Activated naive CD8-positive, alpha-beta T cell treated with anti-CD3 and anti-CD28 coated beads, Interleukin-2, amount 10 ng/mL, durations not matched to agents 7 days and 5 days (primary cell): ENCODE results near the gene BMP6. TPM values are rescaled to one million over a fixed set of nuclear protein-coding genes. Genes with fewer than 3 reads are reported as not detected.
"Not testable (repeated sequence)": the region's sequence is repeated elsewhere in the genome, so short reads cannot be mapped to it uniquely, and the experiment has no call there.

Experiments used
- ATAC-seq: fragments of 150-1000 bp; cut with Tn5 transposase; one replicate; pipeline ENCODE4 v1.10.0; 2021; ENCODE audit warnings: low read depth, moderate library complexity
- POLR2A ChIA-PET: fragments of 350-600 bp; sonication (Branson Sonifier 250); formaldehyde crosslinking; loops from one replicate; lab custom pipeline; 2021; ENCODE audit warnings: antibody characterized with exemption; lab: Charles Lee
- DNase-seq: peaks from one replicate; pipeline ENCODE4 v3.0.0; 2021
- H3K27ac Mint-ChIP-seq: one replicate; pipeline ENCODE4 v1.8.0; 2022; ENCODE audit warnings: mild to moderate bottlenecking, mixed read lengths
- H3K27me3 Mint-ChIP-seq: one replicate; pipeline ENCODE4 v1.8.0; 2022; ENCODE audit warnings: mild to moderate bottlenecking, moderate library complexity, mixed read lengths
- H3K36me3 Mint-ChIP-seq: one replicate; pipeline ENCODE4 v1.8.0; 2021; ENCODE audit warnings: mild to moderate bottlenecking, mixed read lengths
- H3K4me1 Mint-ChIP-seq: one replicate; pipeline ENCODE4 v1.8.0; 2021; ENCODE audit warnings: mixed read lengths
- H3K4me3 Mint-ChIP-seq: one replicate; pipeline ENCODE4 v1.8.0; 2022; ENCODE audit warnings: mild to moderate bottlenecking, moderate library complexity, mixed read lengths
- H3K9me3 Mint-ChIP-seq: one replicate; pipeline ENCODE4 v1.8.0; 2021; ENCODE audit warnings: mixed read lengths
- total RNA-seq, 2 experiments: library from RNA; stranded (reverse); gene quantifications; one replicate each; pipeline ENCODE4 v1.2.3, GENCODE V29; 2021

The BMP6 gene
- total RNA-seq, 2 experiments from 2014 or later: not detected

DNA sequence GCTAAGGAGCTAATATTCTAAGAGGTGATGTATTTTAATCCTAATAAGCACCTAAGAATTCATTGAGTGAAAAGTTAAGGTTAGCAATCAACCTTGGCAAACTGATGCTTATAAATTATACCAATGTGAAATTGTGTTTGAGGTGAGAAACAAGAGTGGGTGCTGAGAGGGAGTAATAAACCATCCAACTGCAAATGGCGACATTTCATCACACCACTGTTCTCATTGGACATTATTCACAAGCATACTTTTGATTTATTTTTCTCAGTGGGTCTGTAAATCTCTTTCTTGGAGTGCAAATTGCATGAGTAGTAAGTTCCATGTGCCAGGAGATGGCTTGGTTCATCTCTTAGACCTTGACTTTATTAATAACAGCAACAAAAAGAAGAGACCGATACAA is 71.5 kb downstream of the BMP6 start:
- H3K9me3 Mint-ChIP-seq: no peaks in the 10 kb centered on the region
- H3K4me3 Mint-ChIP-seq: no peak overlapping the region
- POLR2A ChIA-PET: no interaction called here
- H3K4me1 Mint-ChIP-seq: no peaks in the 10 kb centered on the region
- no peaks in the 10 kb centered on the region for H3K36me3 Mint-ChIP-seq
- DNase-seq (no peak), ATAC-seq (no peak)
- peaks cover 13% of the 10 kb centered on the region for H3K27me3 Mint-ChIP-seq
- no peak overlapping the region for H3K27ac Mint-ChIP-seq

GRCh38 chr6:7798751-7799150 is 72.9 kb downstream of the BMP6 start:
- Mint-ChIP-seq H3K27ac (no peak overlapping the region), H3K36me3 (no peaks in the 10 kb centered on the region)

GRCh38 chr6:7802662-7803061 is 76.8 kb downstream of the BMP6 start:
- H3K9me3 Mint-ChIP-seq: no peaks in the 10 kb centered on the region
- peaks cover 24% of the 10 kb centered on the region for H3K27me3 Mint-ChIP-seq
- DNase-seq (no peak), ATAC-seq (no peak)
- H3K4me1 Mint-ChIP-seq: peaks cover 5% of the 10 kb centered on the region
- no peak overlapping the region for H3K4me3 Mint-ChIP-seq
- no peak overlapping the region for H3K27ac Mint-ChIP-seq
- no peaks in the 10 kb centered on the region for H3K36me3 Mint-ChIP-seq
- POLR2A ChIA-PET: no interaction called here

More at GRCh38 chr6:7798751-7799150, 72.9 kb downstream of the BMP6 start:
- DNase-seq (no peak), ATAC-seq (no peak)
- Mint-ChIP-seq H3K9me3 (no peaks in the 10 kb centered on the region), H3K4me3 (no peak overlapping the region), H3K4me1 (peaks cover 5% of the 10 kb centered on the region), H3K27me3 (peaks cover 19% of the 10 kb centered on the region)
- POLR2A ChIA-PET: no interaction called here

DNA sequence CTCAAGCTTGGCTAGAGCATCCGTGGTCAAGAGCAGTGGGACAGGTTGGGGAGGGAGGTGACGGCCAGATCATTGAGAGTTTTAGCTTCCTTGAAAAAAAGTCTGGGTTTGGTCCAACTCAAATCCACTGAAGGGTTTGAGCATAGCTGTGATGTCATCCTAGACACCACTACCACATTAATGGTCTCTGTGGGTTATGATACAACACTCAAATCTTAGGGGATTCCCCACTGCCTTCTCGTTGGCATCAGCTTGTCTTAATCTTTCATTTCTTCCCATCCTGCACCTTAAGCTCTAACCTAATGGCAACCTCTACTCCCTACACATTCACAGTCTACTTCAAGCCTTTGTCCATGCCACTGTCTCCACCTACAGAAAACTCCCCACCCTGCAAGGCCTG is 77.3 kb downstream of the BMP6 start:
- POLR2A ChIA-PET: no interaction called here
- DNase-seq (no peak), ATAC-seq (no peak)

DNA sequence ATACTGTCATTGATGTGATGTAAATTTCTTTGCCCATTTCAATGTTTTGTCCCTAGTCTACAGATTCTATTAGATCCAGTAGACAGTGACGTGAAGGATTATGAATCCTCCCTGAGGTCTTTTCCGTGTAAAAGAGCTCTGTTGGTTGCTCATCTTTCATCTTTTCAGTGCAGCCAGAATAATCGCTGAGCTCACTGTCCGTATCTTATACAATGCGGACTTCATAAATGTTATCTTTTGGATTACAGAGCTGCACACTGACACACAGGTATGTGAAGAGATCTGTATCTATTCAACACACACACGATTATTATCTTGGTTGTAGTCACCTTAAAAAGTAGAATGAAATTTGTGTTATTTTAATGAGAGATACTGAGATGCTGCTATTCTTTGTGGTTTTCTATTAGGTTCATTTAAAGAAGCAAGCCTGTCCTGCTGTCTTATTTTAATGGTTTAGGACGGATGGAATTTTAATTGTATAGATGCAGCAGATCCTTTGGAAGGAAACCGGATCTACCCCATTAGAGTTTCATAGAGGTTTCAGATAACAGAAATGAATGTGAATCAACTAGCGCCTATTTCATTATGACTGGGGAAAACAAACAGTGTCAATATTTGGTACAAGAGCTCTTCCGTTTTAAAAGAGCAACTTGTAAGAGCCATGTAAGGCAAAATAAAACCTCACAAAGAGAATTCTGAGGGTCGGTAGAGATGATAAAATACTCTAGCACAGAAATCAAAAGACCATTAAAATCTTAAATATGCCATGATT is 79.4 kb downstream of the BMP6 start:
- peaks cover 24% of the 10 kb centered on the region for H3K27me3 Mint-ChIP-seq
- ATAC-seq: no peak
- H3K36me3 Mint-ChIP-seq: no peaks in the 10 kb centered on the region

More for the DNA sequence above, 77.3 kb downstream of the BMP6 start:
- H3K9me3 Mint-ChIP-seq: no peaks in the 10 kb centered on the region
- no peak overlapping the region for H3K27ac Mint-ChIP-seq
- peaks cover 5% of the 10 kb centered on the region for H3K4me1 Mint-ChIP-seq
- H3K4me3 Mint-ChIP-seq: no peak overlapping the region
- H3K36me3 Mint-ChIP-seq: no peaks in the 10 kb centered on the region
- H3K27me3 Mint-ChIP-seq: peaks cover 24% of the 10 kb centered on the region

DNA sequence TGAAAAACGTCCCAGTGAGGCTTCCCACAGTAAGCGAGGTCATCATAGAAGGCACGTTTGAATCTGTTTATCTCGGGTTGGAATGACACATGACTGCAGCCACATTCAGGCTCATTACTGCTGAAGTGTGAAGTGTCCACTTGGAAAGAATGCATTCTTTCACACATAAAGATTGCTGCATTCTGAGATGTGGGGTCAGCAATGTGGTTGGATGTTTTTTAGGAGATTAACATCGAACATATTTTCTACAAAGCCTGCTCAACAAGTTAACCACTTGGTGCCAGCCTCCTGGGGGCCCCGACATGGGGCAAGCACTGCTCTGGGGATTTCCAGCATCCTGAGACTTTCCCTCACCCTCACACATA is 79.9 kb downstream of the BMP6 start:
- POLR2A ChIA-PET: no interaction called here
- no peak for ATAC-seq
- DNase-seq: no peak
- no peaks in the 10 kb centered on the region for H3K36me3 Mint-ChIP-seq
- H3K9me3 Mint-ChIP-seq: no peaks in the 10 kb centered on the region
- H3K4me1 Mint-ChIP-seq: peaks cover 5% of the 10 kb centered on the region
- H3K27ac Mint-ChIP-seq: no peak overlapping the region
- H3K27me3 Mint-ChIP-seq: peaks cover 22% of the 10 kb centered on the region
- no peak overlapping the region for H3K4me3 Mint-ChIP-seq

More for the DNA sequence above, 79.4 kb downstream of the BMP6 start:
- POLR2A ChIA-PET: no interaction called here
- no peak overlapping the region for H3K4me3 Mint-ChIP-seq
- H3K27ac Mint-ChIP-seq: no peak overlapping the region
- DNase-seq: no peak
- H3K4me1 Mint-ChIP-seq: peaks cover 5% of the 10 kb centered on the region
- no peaks in the 10 kb centered on the region for H3K9me3 Mint-ChIP-seq

- no peak overlapping the region for H3K4me3 Mint-ChIP-seq
- H3K9me3 Mint-ChIP-seq: no peaks in the 10 kb centered on the region
- H3K4me1 Mint-ChIP-seq: peaks cover 5% of the 10 kb centered on the region
- ATAC-seq: no peak
- H3K36me3 Mint-ChIP-seq: no peaks in the 10 kb centered on the region
- no peak for DNase-seq
- POLR2A ChIA-PET: no interaction called here
- peaks cover 22% of the 10 kb centered on the region for H3K27me3 Mint-ChIP-seq
- no peak overlapping the region for H3K27ac Mint-ChIP-seq
Measured at GRCh38 chr6:7806711-7807110, 80.8 kb downstream of the BMP6 start.

- Mint-ChIP-seq H3K27me3 (peaks cover 11% of the 10 kb centered on the region), H3K4me1 (no peaks in the 10 kb centered on the region), H3K9me3 (no peaks in the 10 kb centered on the region), H3K27ac (no peak overlapping the region), H3K4me3 (no peak overlapping the region), H3K36me3 (no peaks in the 10 kb centered on the region)
- POLR2A ChIA-PET: no interaction called here
- DNase-seq (no peak), ATAC-seq (no peak)
Measured at GRCh38 chr6:7809346-7809745, 83.4 kb downstream of the BMP6 start.

DNA sequence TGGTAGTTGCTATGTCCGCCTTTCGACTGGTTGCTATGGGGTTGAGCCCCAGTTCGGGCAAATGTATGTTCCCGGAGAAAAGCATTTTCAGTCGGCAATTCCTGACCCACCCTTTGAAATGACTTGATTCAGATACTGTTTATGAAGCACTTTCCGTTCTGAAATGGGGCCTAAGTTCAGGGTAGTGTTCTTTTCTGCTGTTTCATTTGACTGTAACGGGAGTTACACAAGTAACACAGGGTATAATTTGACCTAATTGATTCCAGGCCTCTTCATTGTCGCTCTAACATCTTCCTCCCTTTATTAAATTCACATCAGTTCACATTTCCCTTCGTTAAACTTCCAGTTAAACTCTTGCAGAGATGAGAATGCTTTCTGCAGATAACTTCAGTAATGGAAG is 85.5 kb downstream of the BMP6 start:
- H3K4me1 Mint-ChIP-seq: no peaks in the 10 kb centered on the region
- peaks cover 16% of the 10 kb centered on the region for H3K27me3 Mint-ChIP-seq
- DNase-seq: no peak
- H3K4me3 Mint-ChIP-seq: no peak overlapping the region
- no peak for ATAC-seq
- H3K36me3 Mint-ChIP-seq: no peaks in the 10 kb centered on the region
- POLR2A ChIA-PET: no interaction called here
- no peaks in the 10 kb centered on the region for H3K9me3 Mint-ChIP-seq
- no peak overlapping the region for H3K27ac Mint-ChIP-seq

GRCh38 chr6:7812623-7813022 is 86.7 kb downstream of the BMP6 start:
- H3K27ac Mint-ChIP-seq: no peak overlapping the region
- no peak overlapping the region for H3K4me3 Mint-ChIP-seq
- no peaks in the 10 kb centered on the region for H3K4me1 Mint-ChIP-seq
- POLR2A ChIA-PET: no interaction called here
- DNase-seq (no peak), ATAC-seq (no peak)
- H3K9me3 Mint-ChIP-seq: no peaks in the 10 kb centered on the region
- no peaks in the 10 kb centered on the region for H3K36me3 Mint-ChIP-seq
- peaks cover 8% of the 10 kb centered on the region for H3K27me3 Mint-ChIP-seq

DNA sequence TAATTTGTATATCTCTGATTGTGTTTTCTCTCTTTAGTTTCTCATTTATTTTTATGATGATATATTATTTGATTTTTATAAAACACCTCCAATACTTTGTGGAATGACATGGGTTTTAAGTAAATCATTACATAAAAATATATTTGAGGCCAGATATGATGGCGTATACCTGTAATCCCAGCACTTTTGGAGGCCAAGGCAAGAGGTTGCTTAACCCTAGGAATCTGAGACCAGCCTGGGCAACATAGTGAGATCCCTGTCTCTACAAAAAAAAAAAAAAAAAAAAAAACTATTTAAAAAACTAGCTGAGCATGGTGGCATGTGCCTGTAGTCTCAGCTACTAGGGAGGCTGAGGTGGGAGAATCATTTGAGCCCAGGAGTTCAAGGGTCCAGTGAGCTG is 87.3 kb downstream of the BMP6 start:
- Mint-ChIP-seq H3K9me3 (no peaks in the 10 kb centered on the region), H3K27me3 (peaks cover 8% of the 10 kb centered on the region), H3K4me3 (no peak overlapping the region), H3K27ac (no peak overlapping the region), H3K36me3 (no peaks in the 10 kb centered on the region), H3K4me1 (no peaks in the 10 kb centered on the region)
- POLR2A ChIA-PET: no interaction called here
- no peak for DNase-seq
- ATAC-seq: no peak

GRCh38 chr6:7813704-7814103 is 87.8 kb downstream of the BMP6 start:
- H3K27me3 Mint-ChIP-seq: peaks cover 8% of the 10 kb centered on the region
- DNase-seq: no peak
- H3K27ac Mint-ChIP-seq: no peak overlapping the region
- H3K36me3 Mint-ChIP-seq: no peaks in the 10 kb centered on the region
- no peaks in the 10 kb centered on the region for H3K4me1 Mint-ChIP-seq
- no peak overlapping the region for H3K4me3 Mint-ChIP-seq
- no peak for ATAC-seq
- POLR2A ChIA-PET: no interaction called here
- no peaks in the 10 kb centered on the region for H3K9me3 Mint-ChIP-seq

GRCh38 chr6:7815716-7816115 is 89.8 kb downstream of the BMP6 start:
- no peaks in the 10 kb centered on the region for H3K9me3 Mint-ChIP-seq
- no peaks in the 10 kb centered on the region for H3K36me3 Mint-ChIP-seq
- H3K27ac Mint-ChIP-seq: no peak overlapping the region
- H3K4me1 Mint-ChIP-seq: no peaks in the 10 kb centered on the region
- H3K4me3 Mint-ChIP-seq: no peak overlapping the region
- POLR2A ChIA-PET: no interaction called here
- H3K27me3 Mint-ChIP-seq: peaks cover 4% of the 10 kb centered on the region
- ATAC-seq: no peak
- no peak for DNase-seq

DNA sequence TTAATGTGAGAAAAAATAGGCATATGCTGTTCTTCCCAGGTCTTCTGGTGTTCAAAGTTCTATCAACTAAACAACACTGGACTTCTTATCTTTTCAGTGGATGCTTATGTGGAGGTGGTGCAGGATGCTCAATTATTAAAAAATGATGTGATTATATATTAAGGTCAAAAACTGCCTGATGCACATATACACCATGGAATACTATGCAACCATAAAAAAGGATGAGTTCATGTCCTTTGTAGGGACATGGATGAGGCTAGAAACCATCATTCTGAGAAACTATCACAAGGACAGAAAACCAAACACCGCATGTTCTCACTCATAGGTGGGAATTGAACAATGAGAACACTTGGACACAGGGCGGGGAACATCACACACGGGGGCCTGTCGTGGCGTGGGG is 91.3 kb downstream of the BMP6 start:
- H3K27ac Mint-ChIP-seq, POLR2A ChIA-PET, H3K9me3 Mint-ChIP-seq, ATAC-seq, H3K4me1 Mint-ChIP-seq, H3K27me3 Mint-ChIP-seq, H3K4me3 Mint-ChIP-seq, H3K36me3 Mint-ChIP-seq, DNase-seq: not testable (repeated sequence)
